GM12878 (cell line): ENCODE results near the gene TFAP2E. TPM values are rescaled to one million over a fixed set of nuclear protein-coding genes. Genes with fewer than 3 reads are reported as not detected.

Source experiments
- ATAC-seq: fragments of 200-7000 bp; cut with Tn5 transposase; 3 replicates; pipeline ENCODE4 v1.9.1; 2020; ENCODE audit warnings: mild to moderate bottlenecking, moderate library complexity
- BruUV-seq: library from RNA; stranded (reverse); fragments of 400-500 nt; replicated peaks from 2 replicates; lab custom pipeline; 2021; lab: Mats Ljungman, UMichigan
- CTCF ChIA-PET: fragments of 300-600 bp; sonication (Branson Sonifier 250); formaldehyde crosslinking; extraction: SDS; loops from one replicate; lab custom pipeline; 2021; ENCODE audit warnings: inconsistent platforms; lab: Yijun Ruan, JAX
- POLR2A ChIA-PET: fragments of 350-600 bp; formaldehyde crosslinking; extraction: SDS; loops from one replicate; lab custom pipeline; 2021; ENCODE audit warnings: inconsistent platforms; lab: Charles Lee
- RAD21 ChIA-PET: fragments of 300-600 bp; sonication (Branson Sonifier 250); formaldehyde crosslinking; loops from one replicate; lab custom pipeline; 2023; ENCODE audit warnings: antibody characterized with exemption; ENCODE audit not compliant: unreplicated experiment; lab: Charles Lee
- SMC1A ChIA-PET: fragments of 300-600 bp; sonication (Branson Sonifier 250); formaldehyde crosslinking; loops from one replicate; lab custom pipeline; 2023; ENCODE audit not compliant: unreplicated experiment, uncharacterized antibody; lab: Charles Lee
- DNase-seq: peaks from one replicate; pipeline ENCODE4 v3.0.0-alpha.2; 2011; ENCODE audit warnings: low read depth, low spot score
- FAIRE-seq: peaks from 3 replicates; lab custom pipeline; 2011; peaks lifted over from hg19 to GRCh38; lab: Jason Lieb, UNC
- H2AFZ ChIP-seq: 2 replicates; pipeline ENCODE4 v1.6.0; 2011; ENCODE audit warnings: low read depth, low read length, control low read depth; ENCODE audit not compliant: control insufficient read depth
- H3K27ac ChIP-seq: 2 replicates; pipeline ENCODE4 v1.5.1; 2011; ENCODE audit warnings: control low read depth; ENCODE audit not compliant: control insufficient read depth, insufficient read depth
- H3K27me3 ChIP-seq, 2 experiments: replicated peaks in 1 of 2; 2 replicates each; pipeline versions ENCODE4 v1.6.0 to v1.6.1; 2011; ENCODE audit warnings: low read length in 1 of 2; ENCODE audit not compliant: control insufficient read depth in 2 of 2, insufficient read depth in 2 of 2
- H3K36me3 ChIP-seq, 2 experiments: 2 replicates each; pipeline ENCODE4 v1.5.1; 2011; ENCODE audit warnings: low read length in 1 of 2; ENCODE audit not compliant: control insufficient read depth in 2 of 2, insufficient read depth in 2 of 2
- H3K4me1 ChIP-seq: 2 replicates; pipeline ENCODE4 v1.6.1; 2011; ENCODE audit warnings: mild to moderate bottlenecking, low read length, moderate library complexity, mixed read lengths; ENCODE audit not compliant: control insufficient read depth, insufficient read depth
- H3K4me2 ChIP-seq: 2 replicates; pipeline ENCODE4 v1.6.0; 2011; ENCODE audit warnings: control low read depth; ENCODE audit not compliant: control insufficient read depth, insufficient read depth
- H3K4me3 ChIP-seq: fragments of 200-600 bp; sonication (generic); 2 replicates; pipeline ENCODE4 v1.5.1; 2016
- H3K79me2 ChIP-seq: 2 replicates; pipeline ENCODE4 v1.6.0; 2011; ENCODE audit warnings: low read length; ENCODE audit not compliant: control insufficient read depth, insufficient read depth
- H3K9ac ChIP-seq: 2 replicates; pipeline ENCODE4 v1.8.0; 2011; ENCODE audit warnings: low read length, control low read depth, mixed read lengths; ENCODE audit not compliant: control insufficient read depth, insufficient read depth
- H3K9me3 ChIP-seq: replicated peaks from 3 replicates; pipeline ENCODE4 v1.5.1; 2011; ENCODE audit warnings: mild to moderate bottlenecking, low read length; ENCODE audit not compliant: control insufficient read depth, insufficient read depth
- H4K20me1 ChIP-seq: 2 replicates; pipeline ENCODE4 v1.6.0; 2011; ENCODE audit not compliant: control insufficient read depth, insufficient read depth
- BHLHE40 ChIP-seq, 2 experiments: fragments of 450-650 bp in 1 of 2; IDR thresholded peaks; 2 replicates each; pipeline ENCODE4 v1.6.1; 2011 to 2017; ENCODE audit warnings: low read depth in 2 of 2, borderline replicate concordance in 1 of 2, improper control_type of control experiment in 1 of 2, low read length in 1 of 2, mild to moderate bottlenecking in 1 of 2
- BMI1 ChIP-seq: fragments of 450-650 bp; IDR thresholded peaks from 2 replicates; pipeline ENCODE4 v1.6.1; 2016; ENCODE audit warnings: mild to moderate bottlenecking, moderate library complexity, borderline replicate concordance
- HDAC2 ChIP-seq: fragments of 200-600 bp; sonication (generic); IDR thresholded peaks from 2 replicates; pipeline ENCODE4 v1.6.1; 2017
- IRF4 ChIP-seq: IDR thresholded peaks from 2 replicates; pipeline ENCODE4 v1.6.1; 2011; ENCODE audit warnings: low read depth, low read length
- KAT2A ChIP-seq: conservative IDR thresholded peaks from 2 replicates; pipeline ENCODE4 v1.6.1; 2011; ENCODE audit warnings: low read depth, low read length; ENCODE audit not compliant: control insufficient read depth
- NFIC ChIP-seq: IDR thresholded peaks from 2 replicates; pipeline ENCODE4 v1.6.1; 2012; ENCODE audit warnings: low read depth, mild to moderate bottlenecking, inconsistent platforms, low read length, moderate library complexity
- NR2F1 ChIP-seq: fragments of 450-650 bp; conservative IDR thresholded peaks from 2 replicates; pipeline ENCODE4 v1.6.1; 2017; ENCODE audit warnings: mild to moderate bottlenecking
- RAD51 ChIP-seq: fragments of 450-650 bp; IDR thresholded peaks from 2 replicates; pipeline ENCODE4 v1.6.1; 2016; ENCODE audit warnings: moderate library complexity, mild to moderate bottlenecking, inconsistent platforms
- RB1 ChIP-seq: fragments of 450-650 bp; formaldehyde crosslinking; IDR thresholded peaks from 2 replicates; pipeline ENCODE4 v1.6.1; 2017; ENCODE audit warnings: mild to moderate bottlenecking, borderline replicate concordance
- RUNX3 ChIP-seq: IDR thresholded peaks from 2 replicates; pipeline ENCODE4 v1.6.1; 2012; ENCODE audit warnings: low read length, inconsistent platforms
- SUZ12 ChIP-seq: fragments of 200-600 bp; sonication (generic); IDR thresholded peaks from one replicate; pipeline ENCODE4 v1.6.1; 2018; ENCODE audit warnings: antibody characterized with exemption, mild to moderate bottlenecking; ENCODE audit not compliant: unreplicated experiment
- TAF1 ChIP-seq: IDR thresholded peaks from 2 replicates; pipeline ENCODE4 v1.6.1; 2011; ENCODE audit warnings: mild to moderate bottlenecking, low read depth, low read length, borderline replicate concordance
- ZNF217 ChIP-seq: fragments of 450-650 bp; IDR thresholded peaks from 2 replicates; pipeline ENCODE4 v1.6.1; 2017; ENCODE audit warnings: antibody characterized with exemption, mild to moderate bottlenecking
- ZSCAN29 ChIP-seq: fragments of 450-650 bp; IDR thresholded peaks from 2 replicates; pipeline ENCODE4 v1.6.1; 2017; ENCODE audit warnings: mild to moderate bottlenecking, moderate library complexity
- ZZZ3 ChIP-seq: IDR thresholded peaks from 2 replicates; pipeline ENCODE4 v1.6.1; 2011; ENCODE audit warnings: low read depth; ENCODE audit not compliant: control insufficient read depth, insufficient read length
- WGBS: methylation state at CpG from one replicate; pipeline ENCODE4 v1.1.6; 2016; ENCODE audit warnings: low lambda C conversion rate; ENCODE audit not compliant: insufficient replicate concordance, insufficient coverage; ENCODE audit errors: missing lambda C conversion rate; 5-methylcytosine and 5-hydroxymethylcytosine counted together
- in situ Hi-C: fragments of 300-500 bp; cut with MboI; formaldehyde crosslinking; loops from 9 replicates; pipeline ENCODE4 v1.14.3; 2018; ENCODE audit warnings: mixed read lengths
- intact Hi-C: fragments of 100-400 bp; cut with micrococcal nuclease; formaldehyde crosslinking; loops from one replicate; pipeline ENCODE4 v1.14.2; 2022; ENCODE audit not compliant: unreplicated experiment
- polyA plus RNA-seq, 11 experiments: library from polyadenylated mRNA; depleted of rRNA in 4 of 11; unstranded in 6 of 11; stranded (reverse) in 5 of 11; fragments of >200 nt; fragmentation: Nextera tagmentation in 4 of 11; fragmentation: Illumina TruSeq in 1 of 11; extraction: Ambion mirVana in 4 of 11; extraction: Trizol in 1 of 11; gene quantifications; 1 replicate in 1 of 11; 2 replicates in 10 of 11; pipeline versions ENCODE4 v1.2.1 to v1.2.3, GENCODE V29; 2011 to 2016; ENCODE audit warnings: inconsistent platforms in 2 of 11, missing spikeins in 2 of 11, low read depth in 1 of 11
- total RNA-seq, 4 experiments: library from RNA; depleted of rRNA in 3 of 4; stranded (reverse); fragments of >200 nt in 3 of 4; fragmentation: Illumina TruSeq in 1 of 4; extraction: Trizol in 1 of 4; gene quantifications; 2 replicates each; pipeline versions ENCODE4 v1.2.1 to v1.2.3, GENCODE V29; 2013 to 2021
- TF ChIP-seq, protein P1 (sequence below): fragments of 450-650 bp; IDR thresholded peaks from 2 replicates; pipeline ENCODE4 v1.6.1; 2018; ENCODE audit warnings: borderline replicate concordance, mild to moderate bottlenecking; ENCODE audit not compliant: partially characterized antibody
- TF ChIP-seq, protein P2 (sequence below): fragments of 450-650 bp; IDR thresholded peaks from 2 replicates; pipeline ENCODE4 v1.6.1; 2017; ENCODE audit warnings: mild to moderate bottlenecking, moderate library complexity

TFAP2E gene
- total and polyA plus RNA-seq, 10 of the 15 experiments (the other 5 are each of a cell fraction or from before 2014, with no cell fraction given) = 0.10 to 1.1 (median 0.43) TPM

GRCh38 chr1:35564037-35564883 is 8.9 kb upstream of the TFAP2E start:
- no peaks in the 10 kb centered on the region for H3K27me3 ChIP-seq
- no peak overlapping the region for H2AFZ ChIP-seq
- H3K4me1 ChIP-seq = no peaks in the 10 kb centered on the region; the same call in 1 of the 2 replicates
- SMC1A ChIA-PET = interaction anchor here (0.7 to 5.9 kb wide), 16 partner anchors 8 to 215 kb away, joined by 3 to 128 read pairs (median 4); partner anchors contain the start of gene KIAA0319L
- intact Hi-C loops (loop anchor here (1.0 kb wide), 1 partner anchor 113 kb away; no protein-coding TSS in a partner anchor), in situ Hi-C loops (loop anchor here (5.0 kb wide), 1 partner anchor 112 kb away; no protein-coding TSS in a partner anchor)
- H3K79me2 ChIP-seq = no peaks in the 10 kb centered on the region
- no peak overlapping the region for H3K9ac ChIP-seq
- no peaks in the 10 kb centered on the region for H4K20me1 ChIP-seq
- H3K4me3 ChIP-seq = no peak overlapping the region
- H3K4me2 ChIP-seq = no peak overlapping the region
- WGBS = 78% methylated on average over 9 of the region's 9 CpGs
- POLR2A ChIA-PET = interaction anchor here (1.1 kb wide), 1 partner anchor 113 kb away, joined by 6 read pairs; no protein-coding TSS in a partner anchor
- DNase-seq (no peak), FAIRE-seq (peak; percentile 97), ATAC-seq (peak; percentile 88)
- RAD21 ChIA-PET = interaction anchor here (0.7 to 3.1 kb wide), 14 partner anchors 8 to 209 kb away, joined by 3 to 128 read pairs (median 4); partner anchors contain the start of gene KIAA0319L
- H3K36me3 ChIP-seq = peaks cover 0 to 12% of the 10 kb centered on the region in 2 experiments; a peak in 2 of 4 replicates
- H3K9me3 ChIP-seq = no peaks in the 10 kb centered on the region
- no peak overlapping the region for H3K27ac ChIP-seq
- CTCF ChIA-PET = interaction anchor here (0.6 to 5.9 kb wide), 43 partner anchors 9 to 362 kb away, joined by 3 to 248 read pairs (median 4); no protein-coding TSS in a partner anchor
- BruUV-seq = no TSS peak
- TF ChIP-seq TAF1 (no peak), KAT2A (no peak), NR2F1 (0 out of 2 replicates have a peak, but pooled peaks have one; percentile 16), ZSCAN29 (no peak), BHLHE40 (IDR thresholded peaks at IDR 0.05; ENCODE audit: borderline replicate concordance in 1 of 2, low read depth in 2 of 2, low read length in 1 of 2) (no peak), RUNX3 (no peak), RAD51 (no peak), ZNF217 (no peak), IRF4 (no peak), ZZZ3 (no peak), HDAC2 (no peak), NFIC (no peak), BMI1 (no peak), RB1 (0 out of 2 replicates have a peak, but pooled peaks have one; percentile 34), SUZ12 (no peak)
- TF ChIP-seq, protein P1, sequence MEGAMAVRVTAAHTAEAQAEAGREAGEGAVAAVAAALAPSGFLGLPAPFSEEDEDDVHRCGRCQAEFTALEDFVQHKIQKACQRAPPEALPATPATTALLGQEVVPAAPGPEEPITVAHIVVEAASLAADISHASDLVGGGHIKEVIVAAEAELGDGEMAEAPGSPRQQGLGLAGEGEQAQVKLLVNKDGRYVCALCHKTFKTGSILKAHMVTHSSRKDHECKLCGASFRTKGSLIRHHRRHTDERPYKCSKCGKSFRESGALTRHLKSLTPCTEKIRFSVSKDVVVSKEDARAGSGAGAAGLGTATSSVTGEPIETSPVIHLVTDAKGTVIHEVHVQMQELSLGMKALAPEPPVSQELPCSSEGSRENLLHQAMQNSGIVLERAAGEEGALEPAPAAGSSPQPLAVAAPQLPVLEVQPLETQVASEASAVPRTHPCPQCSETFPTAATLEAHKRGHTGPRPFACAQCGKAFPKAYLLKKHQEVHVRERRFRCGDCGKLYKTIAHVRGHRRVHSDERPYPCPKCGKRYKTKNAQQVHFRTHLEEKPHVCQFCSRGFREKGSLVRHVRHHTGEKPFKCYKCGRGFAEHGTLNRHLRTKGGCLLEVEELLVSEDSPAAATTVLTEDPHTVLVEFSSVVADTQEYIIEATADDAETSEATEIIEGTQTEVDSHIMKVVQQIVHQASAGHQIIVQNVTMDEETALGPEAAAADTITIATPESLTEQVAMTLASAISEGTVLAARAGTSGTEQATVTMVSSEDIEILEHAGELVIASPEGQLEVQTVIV = no peak
- TF ChIP-seq, protein P2, sequence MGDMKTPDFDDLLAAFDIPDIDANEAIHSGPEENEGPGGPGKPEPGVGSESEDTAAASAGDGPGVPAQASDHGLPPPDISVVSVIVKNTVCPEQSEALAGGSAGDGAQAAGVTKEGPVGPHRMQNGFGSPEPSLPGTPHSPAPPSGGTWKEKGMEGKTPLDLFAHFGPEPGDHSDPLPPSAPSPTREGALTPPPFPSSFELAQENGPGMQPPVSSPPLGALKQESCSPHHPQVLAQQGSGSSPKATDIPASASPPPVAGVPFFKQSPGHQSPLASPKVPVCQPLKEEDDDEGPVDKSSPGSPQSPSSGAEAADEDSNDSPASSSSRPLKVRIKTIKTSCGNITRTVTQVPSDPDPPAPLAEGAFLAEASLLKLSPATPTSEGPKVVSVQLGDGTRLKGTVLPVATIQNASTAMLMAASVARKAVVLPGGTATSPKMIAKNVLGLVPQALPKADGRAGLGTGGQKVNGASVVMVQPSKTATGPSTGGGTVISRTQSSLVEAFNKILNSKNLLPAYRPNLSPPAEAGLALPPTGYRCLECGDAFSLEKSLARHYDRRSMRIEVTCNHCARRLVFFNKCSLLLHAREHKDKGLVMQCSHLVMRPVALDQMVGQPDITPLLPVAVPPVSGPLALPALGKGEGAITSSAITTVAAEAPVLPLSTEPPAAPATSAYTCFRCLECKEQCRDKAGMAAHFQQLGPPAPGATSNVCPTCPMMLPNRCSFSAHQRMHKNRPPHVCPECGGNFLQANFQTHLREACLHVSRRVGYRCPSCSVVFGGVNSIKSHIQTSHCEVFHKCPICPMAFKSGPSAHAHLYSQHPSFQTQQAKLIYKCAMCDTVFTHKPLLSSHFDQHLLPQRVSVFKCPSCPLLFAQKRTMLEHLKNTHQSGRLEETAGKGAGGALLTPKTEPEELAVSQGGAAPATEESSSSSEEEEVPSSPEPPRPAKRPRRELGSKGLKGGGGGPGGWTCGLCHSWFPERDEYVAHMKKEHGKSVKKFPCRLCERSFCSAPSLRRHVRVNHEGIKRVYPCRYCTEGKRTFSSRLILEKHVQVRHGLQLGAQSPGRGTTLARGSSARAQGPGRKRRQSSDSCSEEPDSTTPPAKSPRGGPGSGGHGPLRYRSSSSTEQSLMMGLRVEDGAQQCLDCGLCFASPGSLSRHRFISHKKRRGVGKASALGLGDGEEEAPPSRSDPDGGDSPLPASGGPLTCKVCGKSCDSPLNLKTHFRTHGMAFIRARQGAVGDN = no peak
